LNCAP (cell line): ENCODE measurements around the gene GBX1.

ENCODE experiments used
- CTCF ChIP-seq: fragments of 450-650 bp; IDR thresholded peaks from 2 replicates; pipeline ENCODE4 v1.5.1; 2017; ENCODE audit warnings: mild to moderate bottlenecking

The GBX1 gene

GRCh38 chr7:151201751-151202150 lies 34.3 kb upstream of the GBX1 start:
- TF ChIP-seq CTCF = no peak

GRCh38 chr7:151201344-151201743 lies 33.9 kb upstream of the GBX1 start:
- TF ChIP-seq CTCF = no peak

- no peak for TF ChIP-seq CTCF
Measured at GRCh38 chr7:151198945-151199848, 31.7 kb upstream of the GBX1 start.

- TF ChIP-seq CTCF = no peak
Measured at GRCh38 chr7:151197932-151198331, 30.4 kb upstream of the GBX1 start.

GRCh38 chr7:151195616-151196450 lies 28.3 kb upstream of the GBX1 start:
- no peak for TF ChIP-seq CTCF

- TF ChIP-seq CTCF = no peak
Measured at GRCh38 chr7:151194188-151194587, 26.7 kb upstream of the GBX1 start.

- no peak for TF ChIP-seq CTCF
Measured at GRCh38 chr7:151193203-151193978, 25.9 kb upstream of the GBX1 start.
